HG03460 (cell line): ENCODE data around the gene LSM3.

ENCODE experiments used
- ATAC-seq: cut with Tn5 transposase; IDR thresholded peaks from one replicate; pipeline ENCODE4 v1.9.1; 2021; ENCODE audit not compliant: unreplicated experiment

Gene LSM3

DNA sequence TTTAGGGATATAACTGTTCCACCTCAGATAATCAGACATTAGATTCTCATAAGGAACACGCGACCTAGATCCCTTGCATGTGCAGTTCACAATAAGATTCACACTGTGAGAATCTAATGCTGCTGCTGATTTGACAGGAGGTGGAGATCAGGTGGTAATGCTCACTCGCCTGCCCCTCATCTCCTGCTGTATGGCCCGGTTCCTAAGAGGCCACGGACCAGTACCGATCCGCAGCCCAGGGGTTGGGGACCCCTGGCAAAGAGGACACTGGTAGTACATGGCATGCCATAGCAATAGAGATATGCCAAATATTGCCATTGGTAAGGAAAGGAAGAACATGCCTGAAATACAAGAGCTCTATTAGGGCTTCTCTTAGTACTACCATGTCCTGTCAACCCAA lies 59.7 kb downstream of the LSM3 start:
- no peak for ATAC-seq

GRCh38 chr3:14238930-14239329 lies 60.3 kb downstream of the LSM3 start:
- no peak for ATAC-seq

DNA sequence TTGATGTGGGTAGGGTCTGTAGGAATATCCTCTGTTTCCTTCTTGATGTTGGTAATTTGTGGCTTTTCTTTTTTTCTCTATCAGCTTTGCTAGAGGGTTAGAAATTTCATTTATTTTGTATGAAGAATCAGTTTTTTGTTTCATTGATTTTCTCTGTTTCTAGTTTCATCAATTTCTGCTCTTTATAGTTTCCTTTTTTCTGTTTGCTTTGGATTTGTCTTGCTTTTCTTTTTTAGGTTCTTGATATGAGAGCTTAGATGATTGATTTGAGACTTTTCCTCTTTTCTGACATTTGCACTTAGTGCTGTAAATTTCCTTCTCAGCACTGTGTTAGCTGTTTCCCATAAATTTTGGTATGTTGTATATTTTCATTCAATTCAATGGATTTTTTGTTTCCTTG lies 61.3 kb downstream of the LSM3 start:
- ATAC-seq = no peak

DNA sequence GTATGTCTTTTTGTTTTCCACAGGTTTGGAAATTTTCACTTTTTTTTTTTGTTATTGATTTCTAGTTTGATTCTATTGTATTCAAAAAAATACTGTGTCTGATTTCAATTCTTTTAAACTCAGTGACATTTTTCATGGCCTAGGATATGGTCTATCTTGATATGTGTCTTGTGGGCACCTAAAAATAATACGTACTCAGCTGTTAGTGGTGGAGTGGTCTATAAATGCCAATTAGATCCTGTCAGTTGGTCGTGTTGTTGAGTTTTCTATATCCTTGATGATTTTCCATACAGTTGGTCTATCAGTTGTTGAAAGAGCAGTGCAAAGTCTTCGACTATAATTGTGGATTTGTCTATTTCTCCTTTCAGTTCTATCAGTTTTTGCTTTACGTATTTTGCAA lies 61.7 kb downstream of the LSM3 start:
- ATAC-seq = no peak

GRCh38 chr3:14241716-14242115 lies 63.1 kb downstream of the LSM3 start:
- no peak for ATAC-seq

DNA sequence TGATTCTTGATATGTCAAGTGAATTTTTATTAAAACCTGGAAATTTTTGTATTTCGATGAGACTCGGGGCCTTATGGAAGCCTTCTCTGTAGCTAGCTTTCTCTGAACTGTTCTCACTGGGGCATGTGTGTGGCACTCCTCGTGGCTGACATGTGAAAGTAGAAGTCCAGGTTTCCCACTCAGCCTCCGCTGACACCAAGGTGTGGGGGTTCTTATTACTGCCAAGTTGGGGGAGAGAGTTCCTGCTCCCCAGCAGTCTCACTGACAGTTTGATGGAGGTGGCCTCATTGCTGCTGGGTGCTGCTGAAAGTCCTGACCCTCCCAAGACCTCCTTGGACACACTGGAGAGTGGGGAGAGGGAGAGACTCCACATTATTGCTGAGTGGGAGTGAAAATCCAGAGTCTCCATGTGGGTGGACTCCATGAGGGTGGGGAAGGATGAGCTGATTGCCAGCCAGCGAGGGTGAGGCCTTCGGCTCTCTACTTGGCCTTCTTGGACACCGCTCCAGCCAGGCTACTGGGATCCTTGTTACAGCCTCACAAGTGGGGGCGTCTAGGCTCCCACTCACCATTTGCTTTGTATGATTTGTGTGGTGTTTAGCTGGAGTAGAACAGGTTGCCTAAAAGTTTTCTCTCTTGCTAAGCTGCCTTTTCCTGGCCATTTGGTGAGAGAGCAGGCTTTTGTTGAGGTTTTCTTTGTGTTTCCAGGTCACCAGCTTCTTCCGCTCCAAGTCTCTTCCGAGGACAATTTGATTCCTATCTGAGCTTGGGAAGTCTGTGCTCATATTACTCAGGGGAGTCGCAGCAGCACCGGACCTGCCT lies 64.1 kb downstream of the LSM3 start:
- ATAC-seq = no peak

DNA sequence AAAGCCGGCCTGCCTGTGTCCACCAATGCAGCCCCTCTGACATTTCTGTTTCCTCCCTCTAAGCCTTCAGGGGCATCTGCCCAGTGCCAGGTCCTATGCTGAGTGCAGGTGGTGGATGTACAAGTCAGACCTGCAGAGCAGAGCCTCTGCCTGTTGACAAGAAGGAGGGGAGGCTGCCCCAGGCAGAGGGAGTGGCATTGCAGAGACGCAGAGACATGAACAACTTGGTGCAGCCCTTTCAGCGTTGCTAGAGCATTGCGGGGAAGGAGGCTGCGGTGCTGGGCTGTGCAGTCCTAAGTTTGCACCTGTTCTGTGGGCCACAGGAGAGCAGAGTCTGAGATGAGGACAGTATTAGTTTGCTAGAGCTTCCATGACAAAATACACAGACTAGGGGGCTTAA lies 65.2 kb downstream of the LSM3 start:
- ATAC-seq = no peak

- no peak for ATAC-seq
Observed at GRCh38 chr3:14244521-14245247, 66.1 kb downstream of the LSM3 start.

DNA sequence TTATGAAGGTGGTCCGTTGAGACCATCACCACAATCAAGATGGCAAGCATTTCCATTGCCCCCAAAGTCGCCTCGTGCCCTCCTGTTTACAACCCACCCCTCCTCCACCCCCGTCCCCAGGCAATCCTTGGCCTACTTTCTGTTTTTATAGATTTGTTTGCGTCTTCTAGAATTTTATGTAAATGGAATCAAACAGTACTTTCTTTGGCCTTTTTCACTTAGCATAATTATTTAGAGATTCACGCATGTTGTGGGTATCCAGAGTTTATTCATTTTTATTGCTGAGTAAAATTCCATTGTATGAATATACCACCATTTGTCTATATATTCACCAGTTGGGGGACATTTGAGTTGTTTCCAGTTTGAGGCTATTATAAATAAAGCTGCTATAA lies 66.6 kb downstream of the LSM3 start:
- ATAC-seq = no peak

GRCh38 chr3:14245822-14246221 lies 67.2 kb downstream of the LSM3 start:
- ATAC-seq = no peak

DNA sequence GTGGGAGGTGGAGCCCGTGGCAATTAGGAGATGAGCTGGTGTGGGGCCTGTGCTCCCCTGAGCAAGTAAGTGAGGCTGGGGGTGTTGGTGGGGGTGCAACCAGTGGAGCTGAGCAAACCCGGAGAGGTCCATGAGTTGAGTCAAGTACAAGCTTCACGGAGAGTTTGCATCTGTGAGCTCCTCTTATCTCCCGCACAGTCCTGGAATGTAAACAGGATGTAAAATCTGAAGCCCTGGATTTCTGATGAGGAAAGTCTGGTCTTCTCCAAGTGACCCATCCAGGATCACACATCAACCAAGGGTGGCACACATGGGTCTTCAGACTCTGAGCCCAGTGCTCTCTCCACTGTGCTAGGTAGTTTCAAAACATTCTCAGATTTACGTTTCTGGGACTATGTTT lies 67.8 kb downstream of the LSM3 start:
- ATAC-seq = no peak

DNA sequence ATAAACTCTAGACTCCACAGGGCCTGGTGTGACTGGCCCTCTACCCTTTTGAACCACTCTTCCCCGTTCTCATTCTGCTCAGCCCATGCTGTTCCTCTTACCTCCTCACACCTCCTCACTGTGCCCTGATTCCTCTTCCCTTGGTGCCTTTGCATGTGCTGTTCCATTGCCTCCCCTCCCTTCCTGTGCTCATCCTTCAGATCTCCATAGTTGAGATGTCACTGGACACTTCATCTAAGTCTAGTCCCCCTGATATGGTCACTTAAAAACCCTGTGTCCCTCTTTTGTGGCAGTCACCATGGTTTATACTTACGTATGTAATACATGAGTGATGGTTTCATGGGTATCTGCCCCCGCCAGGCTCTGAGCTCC lies 69.8 kb downstream of the LSM3 start:
- no peak for ATAC-seq

- ATAC-seq = no peak
Observed at GRCh38 chr3:14248849-14249523, 70.4 kb downstream of the LSM3 start.
